T-helper 1 cell treated with Interleukin-12 subunit alpha and Interleukin-12 subunit beta and Interleukin-4 antibody, amounts not matched to agents 30 μg/mL and 1 μg/mL, for 36 hours (primary cell): ENCODE measurements around the gene PEX11G.
A peak's percentile ranks its signal among the peaks of the same experiment; 100 is the strongest.

Source experiments
- H3K27ac Mint-ChIP-seq: one replicate; pipeline ENCODE4 v1.8.0; 2021; ENCODE audit warnings: mild to moderate bottlenecking, mixed read lengths
- H3K27me3 Mint-ChIP-seq: one replicate; pipeline ENCODE4 v1.8.0; 2021; ENCODE audit warnings: low read depth, mixed read lengths
- H3K36me3 Mint-ChIP-seq: one replicate; pipeline ENCODE4 v1.8.0; 2021; ENCODE audit warnings: low read depth, mixed read lengths
- H3K4me1 Mint-ChIP-seq: one replicate; pipeline ENCODE4 v1.8.0; 2021; ENCODE audit warnings: low read depth, mixed read lengths
- H3K4me3 Mint-ChIP-seq: one replicate; pipeline ENCODE4 v1.8.0; 2021; ENCODE audit warnings: mild to moderate bottlenecking, moderate library complexity, mixed read lengths
- H3K9me3 Mint-ChIP-seq: one replicate; pipeline ENCODE4 v1.8.0; 2021; ENCODE audit warnings: mixed read lengths

PEX11G gene

DNA sequence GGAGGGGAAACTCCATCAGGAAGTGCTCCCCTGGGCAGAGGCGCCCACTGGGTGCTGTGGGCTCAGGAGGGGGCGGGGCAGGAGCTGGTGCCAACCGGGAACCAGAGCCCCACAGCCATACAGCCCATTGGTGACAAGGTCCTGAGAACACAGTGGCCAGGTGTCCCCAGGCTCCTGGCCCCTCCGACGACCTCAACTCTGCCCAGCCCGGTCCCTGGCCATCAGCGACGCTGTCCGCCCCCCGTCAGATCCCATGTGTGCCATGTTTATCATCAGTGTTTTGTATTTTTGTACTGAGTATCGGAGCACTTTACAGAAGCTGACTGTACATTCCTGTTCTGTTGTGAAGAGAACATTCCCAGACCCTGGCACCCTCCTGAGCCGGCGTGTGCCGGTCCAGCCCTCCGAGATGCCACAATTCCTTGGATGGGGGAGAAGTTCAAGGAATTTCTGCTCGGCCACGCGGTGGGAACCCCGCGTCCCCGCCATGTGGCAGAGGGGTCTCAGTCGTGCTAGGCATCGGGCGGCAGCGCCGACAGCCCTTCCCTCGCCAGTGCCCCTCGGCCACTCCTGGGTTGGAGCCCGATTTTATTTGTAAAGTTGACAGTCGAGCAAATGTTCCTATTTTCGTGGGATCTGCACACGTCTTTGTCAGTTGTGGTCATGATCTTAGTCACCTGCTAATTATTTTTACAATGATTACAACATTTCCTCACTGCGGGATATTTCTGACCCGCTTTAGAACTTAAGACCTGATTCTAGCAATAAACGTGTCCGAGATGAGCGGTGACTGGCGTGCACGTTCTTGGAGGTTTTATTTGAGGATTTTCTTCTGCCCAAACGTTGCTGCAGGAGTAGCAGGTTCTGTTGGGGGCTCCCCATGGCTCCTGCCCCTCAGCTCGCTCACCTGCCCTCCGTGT is 16.9 kb downstream of the PEX11G start:
- no peaks in the 10 kb centered on the region for H3K9me3 Mint-ChIP-seq
- H3K4me3 Mint-ChIP-seq, result no peak overlapping the region
- H3K27me3 Mint-ChIP-seq, result no peaks in the 10 kb centered on the region
- H3K4me1 Mint-ChIP-seq, result no peaks in the 10 kb centered on the region
- H3K36me3 Mint-ChIP-seq, result peaks cover 8% of the 10 kb centered on the region
- H3K27ac Mint-ChIP-seq, result no peak overlapping the region

DNA sequence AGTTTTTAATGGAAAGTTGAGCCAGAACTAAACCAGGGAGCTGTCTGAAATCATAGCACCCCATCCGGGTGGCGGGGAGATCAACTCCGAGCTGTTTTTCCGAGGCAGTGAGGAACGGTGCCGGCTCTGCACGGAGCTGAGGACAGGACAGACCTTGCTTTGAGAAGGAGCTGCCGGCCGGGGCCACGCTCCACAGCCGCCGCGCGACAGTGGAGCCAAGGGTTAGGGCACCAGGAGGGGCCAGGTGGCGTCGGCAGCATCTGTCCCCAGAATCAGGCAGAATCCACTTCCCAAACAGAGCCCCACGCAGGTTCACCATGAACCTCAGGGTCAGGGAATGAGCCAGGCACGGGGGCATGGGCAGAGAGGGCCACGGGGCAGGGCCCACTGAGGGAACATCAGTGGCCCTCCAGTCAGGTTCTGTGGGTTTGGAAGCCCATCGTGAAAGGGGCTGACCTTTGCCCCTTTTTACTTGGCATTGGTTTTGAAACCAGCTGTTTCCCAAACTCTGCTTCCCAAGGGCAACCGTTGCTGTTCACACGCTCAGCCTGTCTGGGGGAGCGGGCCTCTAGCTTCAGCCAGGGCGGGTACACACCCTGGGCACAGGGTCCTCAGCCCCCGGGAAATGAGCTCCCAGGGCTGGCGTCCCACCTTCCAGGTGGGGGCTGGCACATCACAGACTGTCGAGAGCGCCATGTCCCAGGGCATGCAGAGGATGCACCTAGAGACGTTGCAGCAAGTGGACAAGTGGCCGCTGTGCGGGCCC is 18.1 kb downstream of the PEX11G start:
- no peaks in the 10 kb centered on the region for H3K4me1 Mint-ChIP-seq
- no peak overlapping the region for H3K27ac Mint-ChIP-seq

DNA sequence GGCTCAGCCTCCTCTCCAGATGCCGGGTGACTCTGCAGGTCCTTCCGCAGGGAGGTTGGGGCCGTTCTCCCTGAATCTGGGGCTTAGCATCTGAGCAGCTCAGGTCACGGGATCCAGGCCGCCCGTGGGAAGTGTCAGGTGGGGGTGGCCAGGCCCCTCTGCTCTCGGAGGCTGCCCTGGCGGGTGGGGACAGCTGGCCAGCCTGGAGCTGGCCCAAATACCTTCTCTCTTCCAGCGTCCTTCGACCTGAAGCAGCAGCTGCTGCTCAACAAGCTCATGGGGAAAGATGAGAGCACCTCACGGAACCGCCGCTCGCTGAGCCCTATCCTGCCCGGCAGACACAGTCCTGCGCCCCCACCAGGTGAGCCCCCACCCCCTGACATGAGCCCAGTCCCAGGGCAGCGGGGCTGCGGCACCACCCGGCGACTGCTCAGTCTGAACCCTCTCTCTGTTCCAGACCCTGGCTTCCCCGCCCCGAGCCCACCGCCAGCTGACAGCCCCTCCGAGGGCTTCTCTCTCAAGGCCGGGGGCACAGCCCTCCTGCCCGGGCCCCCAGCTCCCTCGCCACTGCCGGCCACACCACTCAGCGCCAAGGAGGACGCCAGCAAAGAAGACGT is 19.1 kb downstream of the PEX11G start:
- no peaks in the 10 kb centered on the region for H3K27me3 Mint-ChIP-seq
- H3K4me3 Mint-ChIP-seq, result no peak overlapping the region
- no peaks in the 10 kb centered on the region for H3K4me1 Mint-ChIP-seq
- no peaks in the 10 kb centered on the region for H3K9me3 Mint-ChIP-seq
- H3K36me3 Mint-ChIP-seq, result peaks cover 8% of the 10 kb centered on the region
- no peak overlapping the region for H3K27ac Mint-ChIP-seq

More for the DNA sequence above, 18.1 kb downstream of the PEX11G start:
- no peaks in the 10 kb centered on the region for H3K27me3 Mint-ChIP-seq
- H3K4me3 Mint-ChIP-seq, result no peak overlapping the region
- H3K9me3 Mint-ChIP-seq, result no peaks in the 10 kb centered on the region
- H3K36me3 Mint-ChIP-seq, result peaks cover 8% of the 10 kb centered on the region

DNA sequence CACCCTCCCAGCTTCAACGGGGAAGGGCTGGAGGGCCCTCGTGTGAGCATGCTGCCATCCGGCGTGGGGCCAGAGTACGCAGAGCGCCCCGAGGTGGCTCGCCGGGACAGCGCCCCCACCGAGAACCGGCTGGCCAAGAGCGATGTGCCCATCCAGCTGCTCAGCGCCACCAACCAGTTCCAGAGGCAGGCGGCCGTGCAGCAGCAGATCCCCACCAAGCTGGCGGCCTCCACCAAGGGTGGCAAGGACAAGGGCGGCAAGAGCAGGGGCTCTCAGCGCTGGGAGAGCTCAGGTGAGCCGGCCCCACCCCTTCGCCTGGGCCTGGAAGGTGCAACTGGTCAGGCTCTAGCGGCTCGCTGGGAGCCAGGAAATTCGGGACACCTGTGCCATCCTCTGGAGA is 20.0 kb downstream of the PEX11G start:
- H3K27me3 Mint-ChIP-seq, result no peaks in the 10 kb centered on the region
- H3K4me1 Mint-ChIP-seq, result no peaks in the 10 kb centered on the region
- H3K27ac Mint-ChIP-seq, result no peak overlapping the region
- peaks cover 12% of the 10 kb centered on the region for H3K36me3 Mint-ChIP-seq
- no peak overlapping the region for H3K4me3 Mint-ChIP-seq
- no peaks in the 10 kb centered on the region for H3K9me3 Mint-ChIP-seq

DNA sequence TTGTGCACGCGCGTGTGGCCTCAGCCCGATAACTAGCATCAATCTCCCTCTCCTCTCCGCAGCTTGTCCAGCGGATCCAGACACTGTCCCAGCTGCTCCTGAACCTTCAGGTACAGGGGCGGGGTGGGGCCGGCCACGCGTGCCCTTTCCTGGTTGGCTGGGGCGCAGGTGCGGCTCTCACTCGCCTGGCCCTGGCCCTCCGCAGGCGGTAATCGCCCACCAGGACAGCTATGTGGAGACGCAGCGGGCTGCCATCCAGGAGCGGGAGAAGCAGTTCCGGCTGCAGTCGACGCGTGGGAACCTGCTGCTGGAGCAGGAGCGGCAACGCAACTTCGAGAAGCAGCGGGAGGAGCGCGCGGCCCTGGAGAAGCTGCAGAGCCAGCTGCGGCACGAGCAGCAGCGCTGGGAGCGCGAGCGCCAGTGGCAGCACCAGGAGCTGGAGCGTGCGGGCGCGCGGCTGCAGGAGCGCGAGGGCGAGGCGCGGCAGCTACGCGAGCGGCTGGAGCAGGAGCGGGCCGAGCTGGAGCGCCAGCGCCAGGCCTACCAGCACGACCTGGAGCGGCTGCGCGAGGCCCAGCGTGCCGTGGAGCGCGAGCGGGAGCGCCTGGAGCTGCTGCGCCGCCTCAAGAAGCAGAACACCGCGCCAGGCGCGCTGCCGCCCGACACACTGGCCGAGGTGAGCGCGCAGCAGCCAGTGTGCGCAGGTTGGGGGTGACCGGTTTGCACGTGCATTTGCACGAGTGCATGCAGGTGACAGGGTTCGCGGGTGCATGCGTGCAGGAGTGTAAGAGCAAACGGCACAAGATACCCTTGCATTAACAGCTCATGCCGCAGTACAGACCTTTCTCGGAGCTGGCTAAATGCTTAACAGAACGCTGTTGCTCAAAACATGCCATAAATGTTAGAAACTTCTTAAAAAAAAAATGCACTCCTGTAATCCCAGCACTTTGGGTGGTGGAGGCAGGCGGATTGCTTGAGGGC is 21.5 kb downstream of the PEX11G start:
- Mint-ChIP-seq H3K4me3 (no peak overlapping the region), H3K4me1 (no peaks in the 10 kb centered on the region), H3K9me3 (no peaks in the 10 kb centered on the region), H3K27ac (no peak overlapping the region), H3K36me3 (peaks cover 19% of the 10 kb centered on the region), H3K27me3 (no peaks in the 10 kb centered on the region)

DNA sequence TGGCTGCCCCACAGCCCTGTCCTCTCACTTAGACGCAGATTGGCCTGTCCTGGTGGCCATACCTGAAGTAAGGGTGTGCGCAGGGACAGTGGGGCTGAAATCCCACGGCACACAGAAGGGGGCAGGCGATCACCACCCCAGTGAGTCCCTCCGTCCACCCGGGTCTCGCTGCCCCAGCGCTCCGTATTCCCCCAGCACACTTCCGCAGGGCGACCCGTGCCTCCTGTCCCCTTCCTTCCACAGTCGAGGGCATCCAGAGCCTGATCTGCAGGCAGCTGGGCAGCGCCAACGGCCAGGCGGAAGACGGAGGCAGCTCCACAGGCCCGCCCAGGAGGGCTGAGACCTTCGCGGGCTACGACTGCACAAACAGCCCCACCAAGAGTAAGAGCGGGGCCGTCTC is 25.3 kb downstream of the PEX11G start:
- H3K9me3 Mint-ChIP-seq, result no peaks in the 10 kb centered on the region
- H3K4me3 Mint-ChIP-seq, result no peak overlapping the region
- no peaks in the 10 kb centered on the region for H3K27me3 Mint-ChIP-seq
- H3K27ac Mint-ChIP-seq, result no peak overlapping the region
- H3K4me1 Mint-ChIP-seq, result no peaks in the 10 kb centered on the region
- peaks cover 21% of the 10 kb centered on the region for H3K36me3 Mint-ChIP-seq

DNA sequence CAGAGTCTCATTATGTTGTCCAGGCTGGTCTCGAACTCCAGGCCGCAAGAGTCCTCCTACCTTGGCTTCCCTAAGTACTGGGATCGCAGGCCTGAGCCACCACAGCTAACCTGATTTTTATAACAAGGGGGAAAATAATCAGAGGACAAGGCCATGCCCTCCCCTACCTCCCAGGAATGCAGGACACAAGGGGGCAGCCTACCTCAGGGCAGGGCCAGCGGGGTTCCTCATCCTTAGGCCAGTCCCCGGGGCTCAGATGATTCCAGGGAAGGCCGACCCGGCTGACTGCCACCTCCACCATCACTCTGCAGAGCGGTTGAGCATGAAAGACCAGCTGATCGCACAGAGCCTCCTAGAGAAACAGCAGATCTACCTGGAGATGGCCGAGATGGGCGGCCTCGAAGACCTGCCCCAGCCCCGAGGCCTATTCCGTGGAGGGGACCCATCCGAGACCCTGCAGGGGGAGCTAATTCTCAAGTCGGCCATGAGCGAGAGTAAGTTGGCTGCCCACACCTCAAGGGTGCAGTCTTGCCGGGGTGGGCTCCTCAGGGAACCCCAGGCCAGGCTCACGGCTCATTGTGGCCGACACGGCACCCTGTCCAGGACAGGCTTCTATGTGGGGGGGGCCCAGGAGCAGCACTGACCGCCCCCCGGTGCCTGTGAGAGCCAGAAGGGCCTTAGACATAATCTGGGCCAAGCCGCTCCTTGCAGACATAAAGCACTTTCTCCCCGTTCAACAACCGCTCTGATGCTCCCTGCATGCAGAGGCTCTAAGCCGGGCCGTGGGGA is 26.8 kb downstream of the PEX11G start:
- Mint-ChIP-seq H3K9me3 (no peaks in the 10 kb centered on the region), H3K27me3 (no peaks in the 10 kb centered on the region), H3K4me1 (no peaks in the 10 kb centered on the region), H3K36me3 (peaks cover 26% of the 10 kb centered on the region), H3K27ac (no peak overlapping the region), H3K4me3 (no peak overlapping the region)

DNA sequence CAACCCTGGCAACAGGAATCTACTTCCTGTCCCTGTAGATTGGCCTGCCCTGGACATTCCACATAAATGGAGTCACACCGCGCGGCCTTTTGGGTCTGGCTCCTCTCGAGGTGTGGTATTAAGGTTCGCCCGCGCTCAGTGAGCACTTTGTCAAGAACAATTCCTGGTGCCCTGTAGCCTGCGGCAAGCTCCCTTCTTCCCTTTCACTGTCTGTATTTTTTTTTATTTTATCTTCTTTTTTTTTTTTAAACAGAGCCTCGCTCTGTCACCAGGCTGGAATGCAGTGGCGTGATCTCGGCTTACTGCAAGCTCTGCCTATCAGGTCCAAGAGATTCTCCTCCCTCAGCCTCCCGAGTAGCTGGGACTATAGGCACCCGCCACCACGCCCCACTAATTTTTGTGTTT is 28.3 kb downstream of the PEX11G start:
- Mint-ChIP-seq H3K9me3 (peaks cover under 1% of the 10 kb centered on the region), H3K27ac (no peak overlapping the region), H3K36me3 (peaks cover 36% of the 10 kb centered on the region), H3K4me1 (no peaks in the 10 kb centered on the region), H3K4me3 (no peak overlapping the region), H3K27me3 (no peaks in the 10 kb centered on the region)

DNA sequence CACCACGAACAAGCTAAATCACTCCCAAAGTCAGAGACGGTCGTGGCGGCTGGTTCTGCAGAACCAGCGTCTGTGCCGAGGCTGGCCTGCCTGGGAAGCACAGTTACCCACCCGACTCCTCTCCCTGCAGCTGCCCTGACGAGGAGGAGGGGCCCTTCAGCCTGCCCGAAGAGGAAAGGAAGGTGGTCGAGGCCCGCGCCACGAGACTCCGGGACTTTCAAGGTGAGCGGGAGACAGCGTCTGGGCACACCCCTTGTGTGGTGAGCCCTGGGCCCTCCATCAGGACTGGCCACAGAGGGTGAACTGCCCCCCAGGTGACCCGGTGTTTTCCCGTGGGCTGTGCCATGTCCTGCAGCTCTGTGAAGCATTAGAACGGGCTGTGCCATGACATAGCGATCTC is 29.1 kb downstream of the PEX11G start:
- H3K4me3 Mint-ChIP-seq, result no peak overlapping the region
- no peaks in the 10 kb centered on the region for H3K4me1 Mint-ChIP-seq
- peaks cover 44% of the 10 kb centered on the region for H3K36me3 Mint-ChIP-seq
- no peaks in the 10 kb centered on the region for H3K27me3 Mint-ChIP-seq
- no peak overlapping the region for H3K27ac Mint-ChIP-seq
- peaks cover 8% of the 10 kb centered on the region for H3K9me3 Mint-ChIP-seq

DNA sequence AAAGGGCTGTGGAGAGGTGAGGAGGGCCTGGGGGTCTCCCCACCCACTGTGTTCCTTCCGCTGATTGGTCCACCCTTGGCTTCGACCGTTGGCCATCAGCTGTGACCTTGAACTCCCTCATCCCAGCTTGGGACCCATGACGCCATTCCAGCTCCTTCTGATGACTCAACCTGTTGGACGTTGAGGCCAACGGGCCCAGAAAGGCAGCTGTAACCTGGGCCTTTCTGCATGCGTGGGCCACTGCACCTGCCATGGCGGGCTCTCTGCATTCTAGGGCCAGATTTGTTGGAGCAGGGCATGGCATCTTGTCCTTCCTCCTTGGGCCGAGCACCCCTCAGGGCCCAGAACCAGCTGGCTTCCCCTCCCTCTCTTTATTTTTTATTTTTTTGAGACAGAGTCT is 30.2 kb downstream of the PEX11G start:
- Mint-ChIP-seq H3K27me3 (no peaks in the 10 kb centered on the region), H3K9me3 (peaks cover 18% of the 10 kb centered on the region), H3K36me3 (peaks cover 49% of the 10 kb centered on the region), H3K27ac (no peak overlapping the region), H3K4me1 (no peaks in the 10 kb centered on the region), H3K4me3 (no peak overlapping the region)

DNA sequence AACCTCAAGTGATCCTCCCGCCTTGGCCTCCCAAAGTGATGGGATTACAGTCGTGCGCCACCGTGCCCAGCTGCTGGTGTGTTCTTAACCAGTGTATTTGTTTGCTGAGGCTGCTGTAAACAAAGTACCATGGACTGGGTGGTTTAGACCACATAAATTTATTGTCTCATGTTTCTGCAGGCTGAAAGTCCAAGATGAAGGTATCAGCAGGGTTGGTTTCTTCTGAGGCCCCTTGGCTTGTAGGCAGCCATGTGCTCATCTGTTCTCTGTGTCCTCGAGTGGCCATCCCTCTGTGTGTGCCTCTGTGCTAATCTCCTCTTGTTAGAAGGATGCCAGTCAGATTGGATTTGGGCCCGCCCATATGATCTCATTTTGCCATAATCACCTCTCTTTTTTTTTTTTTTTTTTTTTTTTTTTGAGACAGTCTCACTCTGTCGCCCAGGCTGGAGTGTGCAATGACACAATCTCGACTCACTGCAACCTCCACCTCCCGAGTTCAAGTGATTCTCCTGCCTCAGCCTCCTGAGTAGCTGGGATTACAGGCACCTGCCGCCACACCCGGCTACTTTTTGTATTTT is 31.8 kb downstream of the PEX11G start:
- Mint-ChIP-seq H3K4me3 (no peak overlapping the region), H3K4me1 (no peaks in the 10 kb centered on the region), H3K9me3 (peaks cover 23% of the 10 kb centered on the region), H3K36me3 (peaks cover 48% of the 10 kb centered on the region), H3K27me3 (no peaks in the 10 kb centered on the region), H3K27ac (no peak overlapping the region)

DNA sequence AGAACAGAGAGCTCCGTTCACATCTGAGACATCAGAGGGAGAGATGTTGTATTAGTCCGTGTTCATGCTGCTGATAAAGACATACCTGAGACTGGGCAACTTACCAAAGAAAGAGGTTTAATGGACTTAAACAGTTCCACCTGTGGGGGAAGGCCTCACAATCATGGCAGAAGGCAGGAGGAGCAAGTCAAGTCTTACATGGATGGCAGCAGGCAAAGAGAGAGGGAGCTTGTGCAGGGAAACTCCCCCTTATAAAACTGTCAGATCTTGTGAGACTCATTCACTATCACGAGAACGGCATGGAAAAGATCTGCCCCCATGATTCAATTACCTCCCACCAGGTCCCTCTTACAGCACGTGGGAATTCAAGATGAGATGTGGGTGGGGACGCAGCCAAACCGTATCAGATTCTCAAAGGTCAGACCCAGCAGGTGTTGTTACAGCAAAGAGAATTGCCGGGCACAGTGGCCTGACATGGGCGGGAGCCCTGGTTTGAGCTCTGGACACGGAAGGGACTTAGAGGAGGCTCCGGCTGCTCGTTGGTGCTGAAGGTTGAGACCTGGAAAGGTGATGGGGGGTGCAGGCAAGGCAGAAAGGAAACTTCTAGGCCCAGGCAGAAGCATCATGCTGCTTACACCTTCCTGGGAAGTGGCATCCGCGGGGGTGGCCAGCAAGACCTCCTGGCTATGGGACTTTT is 33.1 kb downstream of the PEX11G start:
- no peaks in the 10 kb centered on the region for H3K27me3 Mint-ChIP-seq
- H3K36me3 Mint-ChIP-seq, result peaks cover 55% of the 10 kb centered on the region
- no peaks in the 10 kb centered on the region for H3K4me1 Mint-ChIP-seq
- H3K27ac Mint-ChIP-seq, result peak overlapping the region; percentile 31
- H3K4me3 Mint-ChIP-seq, result no peak overlapping the region
- peaks cover 26% of the 10 kb centered on the region for H3K9me3 Mint-ChIP-seq
